Endothelial cell of umbilical vein (primary cell): ENCODE measurements around the gene PCYOX1L. TPM values are rescaled to one million over a fixed set of nuclear protein-coding genes. Genes with fewer than 3 reads are reported as not detected.

Experiments
- BruUV-seq: library from RNA; stranded (reverse); fragments of 400-500 nt; replicated peaks from 2 replicates; lab custom pipeline; 2021; lab: Mats Ljungman, UMichigan
- CTCF ChIA-PET: fragments of 300-600, 350-600 bp; sonication (Branson Sonifier 250); formaldehyde crosslinking; loops from one replicate; lab custom pipeline; 2021; ENCODE audit warnings: antibody characterized with exemption, inconsistent platforms; lab: Charles Lee
- POLR2A ChIA-PET: fragments of 300-600, 350-600 bp; sonication (Branson Sonifier 250); formaldehyde crosslinking; loops from one replicate; lab custom pipeline; 2021; ENCODE audit warnings: antibody characterized with exemption, inconsistent platforms; lab: Charles Lee
- DNase-seq: peaks from one replicate; pipeline ENCODE4 v3.0.0-alpha.2; 2011; ENCODE audit warnings: low read depth, low spot score
- FAIRE-seq: peaks from 2 replicates; lab custom pipeline; 2011; peaks lifted over from hg19 to GRCh38; lab: Jason Lieb, UNC
- H2AFZ ChIP-seq: 2 replicates; pipeline ENCODE4 v1.6.0; 2012; ENCODE audit warnings: low read depth, low read length, control low read depth, inconsistent platforms
- H3K27ac ChIP-seq: 2 replicates; pipeline ENCODE4 v1.5.1; 2011; ENCODE audit warnings: low read depth, mild to moderate bottlenecking, control low read depth, low read length, moderate library complexity; ENCODE audit not compliant: insufficient read depth
- H3K27me3 ChIP-seq, 2 experiments: 2 replicates each; pipeline versions ENCODE4 v1.6.0 to v1.6.1; 2011; ENCODE audit warnings: low read length in 2 of 2, mixed read lengths in 1 of 2; ENCODE audit not compliant: control insufficient read depth in 2 of 2, insufficient read depth in 2 of 2
- H3K36me3 ChIP-seq, 2 experiments: 2 replicates in 1 of 2; 3 replicates in 1 of 2; pipeline ENCODE4 v1.5.1; 2011; ENCODE audit warnings: low read length in 2 of 2, mild to moderate bottlenecking in 1 of 2, moderate library complexity in 1 of 2; ENCODE audit not compliant: control insufficient read depth in 2 of 2, insufficient read depth in 2 of 2; ENCODE audit errors: extremely low read depth in 1 of 2
- H3K4me1 ChIP-seq: 3 replicates; pipeline ENCODE4 v1.5.1; 2011; ENCODE audit warnings: mild to moderate bottlenecking, low read length; ENCODE audit not compliant: control insufficient read depth, insufficient read depth; ENCODE audit errors: extremely low read depth
- H3K4me2 ChIP-seq: 2 replicates; pipeline ENCODE4 v1.6.1; 2011; ENCODE audit warnings: low read length, control low read depth, mixed read lengths; ENCODE audit not compliant: insufficient read depth
- H3K4me3 ChIP-seq, 3 experiments: fragments of 200-600 bp in 1 of 3; sonication (generic), shearing (Covaris generic) in 1 of 3; replicated peaks in 1 of 3; 2 replicates each; pipeline ENCODE4 v1.5.1; 2011 to 2016; ENCODE audit warnings: control low read depth in 3 of 3, low read length in 3 of 3, mild to moderate bottlenecking in 2 of 3, inconsistent platforms in 1 of 3, low read depth in 1 of 3, moderate library complexity in 1 of 3; ENCODE audit not compliant: insufficient read depth in 1 of 3
- H3K79me2 ChIP-seq: 2 replicates; pipeline ENCODE4 v1.6.0; 2012; ENCODE audit warnings: low read length, inconsistent platforms; ENCODE audit not compliant: control insufficient read depth, insufficient read depth
- H3K9ac ChIP-seq: replicated peaks from 2 replicates; pipeline ENCODE3; 2011; ENCODE audit warnings: low read length, control low read depth; ENCODE audit not compliant: insufficient read depth; ENCODE audit errors: extremely low read depth
- H3K9me1 ChIP-seq: replicated peaks from 3 replicates; pipeline ENCODE4 v1.6.0; 2011; ENCODE audit warnings: mild to moderate bottlenecking, low read length; ENCODE audit not compliant: control insufficient read depth, insufficient read depth; ENCODE audit errors: extremely low read depth
- H3K9me3 ChIP-seq: replicated peaks from 2 replicates; pipeline ENCODE4 v1.5.1; 2012; ENCODE audit warnings: low read length, inconsistent platforms; ENCODE audit not compliant: control insufficient read depth, insufficient read depth
- H4K20me1 ChIP-seq: replicated peaks from 2 replicates; pipeline ENCODE3; 2011; ENCODE audit warnings: mild to moderate bottlenecking, low read length; ENCODE audit not compliant: control insufficient read depth, insufficient read depth; ENCODE audit errors: extremely low read depth
- EZH2 ChIP-seq: IDR thresholded peaks from 2 replicates; pipeline ENCODE4 v1.6.1; 2012; ENCODE audit warnings: borderline replicate concordance, low read depth, mild to moderate bottlenecking, moderate library complexity, low read length, inconsistent platforms; ENCODE audit not compliant: severe bottlenecking
- FOS ChIP-seq: IDR thresholded peaks from 2 replicates; pipeline ENCODE4 v1.6.1; 2011; ENCODE audit warnings: mild to moderate bottlenecking, low read length, moderate library complexity, borderline replicate concordance; ENCODE audit not compliant: insufficient read depth
- GATA2 ChIP-seq: IDR thresholded peaks from 2 replicates; pipeline ENCODE4 v1.7.0; 2011; ENCODE audit warnings: low read depth, mild to moderate bottlenecking, moderate library complexity, mixed read lengths, low read length; ENCODE audit not compliant: insufficient read length, insufficient read depth
- JUN ChIP-seq: IDR thresholded peaks from 2 replicates; pipeline ENCODE4 v1.6.1; 2011; ENCODE audit warnings: borderline replicate concordance, low read depth; ENCODE audit not compliant: insufficient read length, insufficient read depth
- MYC ChIP-seq: IDR thresholded peaks from one replicate; pipeline ENCODE4 v1.6.1; 2011; ENCODE audit warnings: mild to moderate bottlenecking, low read depth, low read length
- POLR2A ChIP-seq: IDR thresholded peaks from 2 replicates; pipeline ENCODE4 v1.6.1; 2012; ENCODE audit warnings: low read depth, mild to moderate bottlenecking, control low read depth, low read length
- POLR2AphosphoS5 ChIP-seq: IDR thresholded peaks from 2 replicates; pipeline ENCODE4 v1.6.1; 2012; ENCODE audit warnings: low read depth, mild to moderate bottlenecking, control low read depth, low read length, moderate library complexity; ENCODE audit not compliant: insufficient read depth
- dilution Hi-C: fragments of 300-500 bp; cut with MboI; formaldehyde crosslinking; loops from one replicate; pipeline ENCODE4 v1.15.0; 2019; ENCODE audit warnings: low sequenced_read_pairs; ENCODE audit not compliant: extremely low pct_ligation_motif_present
- intact Hi-C: fragments of 100-400 bp; cut with micrococcal nuclease; formaldehyde crosslinking; loops from one replicate; pipeline ENCODE4 v1.10.0; 2022
- polyA plus RNA-seq, 4 experiments: library from polyadenylated mRNA; depleted of rRNA in 3 of 4; stranded (reverse) in 3 of 4; unstranded in 1 of 4; fragments of >200 nt; gene quantifications; 2 replicates each; pipeline versions ENCODE4 v1.2.1 to v1.2.3, GENCODE V29; 2011 to 2012; ENCODE audit warnings: missing spikeins in 1 of 4
- total RNA-seq: library from RNA; stranded (reverse); gene quantifications from 2 replicates; pipeline ENCODE4 v1.2.3, GENCODE V29; 2021
- TF ChIP-seq, protein P1 (sequence below): IDR thresholded peaks from 2 replicates; pipeline ENCODE4 v1.6.1; 2011; ENCODE audit not compliant: insufficient read depth, insufficient read length
- TF ChIP-seq, protein P2 (sequence below), 2 donors: IDR thresholded peaks; 1 replicate in 1 of 2; 2 replicates in 1 of 2; pipeline ENCODE4 v1.5.1; 2011; ENCODE audit warnings: low read length in 2 of 2, mild to moderate bottlenecking in 2 of 2, moderate library complexity in 2 of 2, control low read depth in 1 of 2, inconsistent platforms in 1 of 2, low read depth in 1 of 2; ENCODE audit not compliant: insufficient read depth in 1 of 2; ENCODE audit errors: extremely low read depth in 1 of 2

Gene PCYOX1L
- total and polyA plus RNA-seq, 2 donors (not counting 3 experiments of a cell fraction or from before 2014, with no cell fraction given) = 23.3 to 28.1 TPM

DNA sequence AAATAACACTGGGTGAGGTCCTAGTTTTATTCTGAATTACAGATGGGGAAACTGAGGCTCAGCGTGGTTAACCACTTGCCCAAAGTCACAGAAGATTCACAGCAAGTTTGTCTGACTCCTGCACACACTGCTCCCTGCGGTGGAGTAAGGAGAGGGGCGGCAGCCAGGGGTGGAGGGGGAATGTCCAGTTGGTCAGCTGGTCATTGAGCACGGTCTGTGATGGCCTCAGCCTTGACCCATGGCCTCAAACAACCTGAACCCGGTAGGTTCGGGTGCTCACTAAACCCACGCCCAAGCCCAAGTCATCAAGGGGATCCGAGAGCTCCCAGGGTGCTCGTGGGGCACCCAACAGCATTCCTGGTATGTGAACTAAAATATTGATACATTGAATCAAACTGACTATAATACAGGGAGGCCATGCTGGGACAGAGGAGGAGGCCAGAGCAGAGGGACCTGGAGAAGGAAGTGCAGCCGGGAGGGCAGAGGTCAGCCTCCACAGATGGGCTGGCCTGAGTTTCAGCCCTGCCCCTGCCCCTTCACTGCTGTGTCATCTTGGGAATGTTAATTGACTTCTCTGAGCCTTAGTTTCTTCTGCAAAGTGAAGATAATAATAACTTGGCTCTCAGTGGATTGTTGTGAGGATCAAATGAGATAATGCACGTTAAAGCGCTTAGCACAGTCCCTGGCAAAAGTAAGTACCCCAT, 24.8 kb downstream of the PCYOX1L start:
- CTCF ChIA-PET = interaction anchor here (0.6 to 4.5 kb wide), 24 partner anchors 10 to 441 kb away, joined by 3 to 79 read pairs (median 4); partner anchors contain the start of gene CSNK1A1
- H3K9me3 ChIP-seq = no peaks in the 10 kb centered on the region
- POLR2A ChIA-PET = no interaction called here

More for the DNA sequence above, 24.8 kb downstream of the PCYOX1L start:
- DNase-seq (no peak), FAIRE-seq (no peak)
- BruUV-seq = no TSS peak
- H2AFZ ChIP-seq = no peak overlapping the region
- H3K9me1 ChIP-seq = no peaks in the 10 kb centered on the region
- H3K4me1 ChIP-seq = no peaks in the 10 kb centered on the region
- H3K4me3 ChIP-seq = no peak overlapping the region
- no peaks in the 10 kb centered on the region for H3K27me3 ChIP-seq
- H3K27ac ChIP-seq = no peak overlapping the region
- H3K4me2 ChIP-seq = no peak overlapping the region
- no peaks in the 10 kb centered on the region for H3K36me3 ChIP-seq
- dilution Hi-C loops (no loop called here), intact Hi-C loops (loop anchor here (1.0 kb wide), 3 partner anchors 49 to 236 kb away; no protein-coding TSS in a partner anchor)
- no peak for TF ChIP-seq JUN
- TF ChIP-seq MYC = no peak
- TF ChIP-seq POLR2AphosphoS5 = no peak
- TF ChIP-seq, protein P1, sequence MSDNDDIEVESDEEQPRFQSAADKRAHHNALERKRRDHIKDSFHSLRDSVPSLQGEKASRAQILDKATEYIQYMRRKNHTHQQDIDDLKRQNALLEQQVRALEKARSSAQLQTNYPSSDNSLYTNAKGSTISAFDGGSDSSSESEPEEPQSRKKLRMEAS = no peak
- TF ChIP-seq, protein P2, sequence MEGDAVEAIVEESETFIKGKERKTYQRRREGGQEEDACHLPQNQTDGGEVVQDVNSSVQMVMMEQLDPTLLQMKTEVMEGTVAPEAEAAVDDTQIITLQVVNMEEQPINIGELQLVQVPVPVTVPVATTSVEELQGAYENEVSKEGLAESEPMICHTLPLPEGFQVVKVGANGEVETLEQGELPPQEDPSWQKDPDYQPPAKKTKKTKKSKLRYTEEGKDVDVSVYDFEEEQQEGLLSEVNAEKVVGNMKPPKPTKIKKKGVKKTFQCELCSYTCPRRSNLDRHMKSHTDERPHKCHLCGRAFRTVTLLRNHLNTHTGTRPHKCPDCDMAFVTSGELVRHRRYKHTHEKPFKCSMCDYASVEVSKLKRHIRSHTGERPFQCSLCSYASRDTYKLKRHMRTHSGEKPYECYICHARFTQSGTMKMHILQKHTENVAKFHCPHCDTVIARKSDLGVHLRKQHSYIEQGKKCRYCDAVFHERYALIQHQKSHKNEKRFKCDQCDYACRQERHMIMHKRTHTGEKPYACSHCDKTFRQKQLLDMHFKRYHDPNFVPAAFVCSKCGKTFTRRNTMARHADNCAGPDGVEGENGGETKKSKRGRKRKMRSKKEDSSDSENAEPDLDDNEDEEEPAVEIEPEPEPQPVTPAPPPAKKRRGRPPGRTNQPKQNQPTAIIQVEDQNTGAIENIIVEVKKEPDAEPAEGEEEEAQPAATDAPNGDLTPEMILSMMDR (IDR thresholded peaks at IDR 0.05; ENCODE audit: extremely low read depth in 1 of 2, insufficient read depth in 1 of 2, low read depth in 1 of 2, low read length in 2 of 2) = no peak
- no peak for TF ChIP-seq POLR2A
- TF ChIP-seq EZH2 = no peak
- no peak for TF ChIP-seq FOS
- no peak for TF ChIP-seq GATA2
- H3K9ac ChIP-seq = no peak overlapping the region
- no peaks in the 10 kb centered on the region for H4K20me1 ChIP-seq
- no peaks in the 10 kb centered on the region for H3K79me2 ChIP-seq
